A673 (cell line): Measurements from ENCODE around the gene SIK3. TPM values are rescaled to one million over a fixed set of nuclear protein-coding genes. Genes with fewer than 3 reads are reported as not detected.
A peak's percentile ranks its signal among the peaks of the same experiment; 100 is the strongest.

Experiments
- BruUV-seq: library from RNA; stranded (reverse); fragments of 400-500 nt; replicated peaks from 2 replicates; lab custom pipeline; 2021; lab: Mats Ljungman, UMichigan
- CTCF ChIA-PET: fragments of 300-600 bp; sonication (Branson Sonifier 250); formaldehyde crosslinking; loops from one replicate; lab custom pipeline; 2022; ENCODE audit warnings: antibody characterized with exemption; lab: Charles Lee
- POLR2A ChIA-PET: fragments of 300-600 bp; sonication (Branson Sonifier 250); formaldehyde crosslinking; loops from one replicate; lab custom pipeline; 2022; ENCODE audit warnings: antibody characterized with exemption; ENCODE audit not compliant: low non-redundant PET; lab: Charles Lee
- DNase-seq: peaks from one replicate; pipeline ENCODE4 v3.0.0-alpha.2; 2015; ENCODE audit warnings: low spot score
- H3K27ac ChIP-seq: fragments of 200-600 bp; sonication (generic); 2 replicates; pipeline ENCODE4 v1.5.1; 2016; ENCODE audit warnings: mixed run types, low read depth, mild to moderate bottlenecking, mixed read lengths, antibody characterized with exemption, low read length; ENCODE audit not compliant: poor library complexity, severe bottlenecking
- H3K27me3 ChIP-seq: fragments of 200-600 bp; sonication (generic); replicated peaks from 2 replicates; pipeline ENCODE4 v1.6.1; 2017; ENCODE audit warnings: mixed run types, low read depth, mild to moderate bottlenecking, mixed read lengths, antibody characterized with exemption, low read length; ENCODE audit not compliant: insufficient read depth, poor library complexity
- H3K36me3 ChIP-seq: fragments of 200-600 bp; sonication (generic); 2 replicates; pipeline ENCODE4 v1.6.1; 2016; ENCODE audit warnings: mixed run types, mild to moderate bottlenecking, mixed read lengths, antibody characterized with exemption, low read length; ENCODE audit not compliant: insufficient read depth, poor library complexity, severe bottlenecking
- H3K4me1 ChIP-seq: fragments of 200-600 bp; sonication (generic); 2 replicates; pipeline ENCODE4 v1.6.1; 2017; ENCODE audit warnings: mixed run types, mild to moderate bottlenecking, mixed read lengths, antibody characterized with exemption, low read length; ENCODE audit not compliant: insufficient read depth, poor library complexity, severe bottlenecking
- H3K4me3 ChIP-seq: fragments of 200-600 bp; sonication (generic); 2 replicates; pipeline ENCODE4 v1.5.1; 2016; ENCODE audit warnings: low read depth, mixed run types, mild to moderate bottlenecking, mixed read lengths, low read length; ENCODE audit not compliant: poor library complexity, severe bottlenecking
- H3K9me3 ChIP-seq: fragments of 200-600 bp; sonication (generic); 2 replicates; pipeline ENCODE4 v1.6.1; 2016; ENCODE audit warnings: mixed run types, low read depth, mild to moderate bottlenecking, mixed read lengths, antibody characterized with exemption, low read length; ENCODE audit not compliant: poor library complexity, severe bottlenecking
- CTCF ChIP-seq: fragments of 300-800, 200-600 bp; sonication (generic); conservative IDR thresholded peaks from 2 replicates; pipeline ENCODE4 v1.5.1; 2017; ENCODE audit warnings: low read depth, mild to moderate bottlenecking, antibody characterized with exemption, low read length, moderate library complexity, mixed read lengths
- EZH2 ChIP-seq: fragments of 200-600 bp; sonication (generic); IDR thresholded peaks from 2 replicates; pipeline ENCODE4 v1.6.1; 2017; ENCODE audit warnings: borderline replicate concordance, low read depth, mild to moderate bottlenecking, mixed read lengths, antibody characterized with exemption, low read length; ENCODE audit not compliant: poor library complexity, severe bottlenecking
- intact Hi-C: fragments of 100-400 bp; cut with micrococcal nuclease; formaldehyde crosslinking; loops from one replicate; pipeline ENCODE4 v1.10.0; 2022; ENCODE audit not compliant: unreplicated experiment
- total RNA-seq: library from RNA; stranded (reverse); gene quantifications from 2 replicates; pipeline ENCODE4 v1.2.3, GENCODE V29; 2021

Gene SIK3
- total RNA-seq, 1 experiment from 2014 or later, result 81.7 TPM

- ChIA-PET CTCF (no interaction called here), POLR2A (no interaction called here)
- no peak overlapping the region for H3K27ac ChIP-seq
- H3K9me3 ChIP-seq, result no peaks in the 10 kb centered on the region
- H3K4me3 ChIP-seq, result no peak overlapping the region
- no TSS peak for BruUV-seq
- H3K36me3 ChIP-seq, result peaks cover 76% of the 10 kb centered on the region
- peak; percentile 27 for DNase-seq
- no peak for TF ChIP-seq CTCF
- no peak for TF ChIP-seq EZH2
- intact Hi-C loops, result no loop called here
- H3K4me1 ChIP-seq, result peaks cover 7% of the 10 kb centered on the region
- H3K27me3 ChIP-seq, result no peaks in the 10 kb centered on the region
These were observed 236.7 kb downstream of the SIK3 start for GRCh38 chr11:116861539-116861938.

DNA sequence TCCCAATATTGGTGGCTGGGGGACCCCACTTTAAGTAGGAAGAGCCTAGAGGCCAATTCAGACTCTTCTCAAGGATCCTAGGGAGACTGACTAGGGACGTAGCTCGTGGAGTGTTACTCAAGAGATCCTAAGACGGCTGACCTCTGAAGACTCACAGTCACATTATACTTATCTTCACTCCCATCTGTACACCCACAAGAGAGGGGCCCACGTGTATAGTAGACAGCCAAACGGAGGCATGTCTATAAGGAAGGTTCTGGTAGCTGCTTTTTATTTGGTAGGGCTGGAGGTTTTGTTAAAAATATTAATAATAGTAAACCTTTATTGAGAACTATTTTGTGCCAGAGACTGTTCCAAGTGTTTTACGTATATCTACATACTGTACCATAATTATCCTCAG, 237.9 kb downstream of the SIK3 start:
- intact Hi-C loops, result no loop called here
- TF ChIP-seq CTCF (no peak), EZH2 (no peak)
- ChIA-PET POLR2A (no interaction called here), CTCF (no interaction called here)
- Histone ChIP-seq H3K27me3 (no peaks in the 10 kb centered on the region), H3K36me3 (peaks cover 77% of the 10 kb centered on the region), H3K9me3 (no peaks in the 10 kb centered on the region), H3K27ac (no peak overlapping the region), H3K4me1 (no peaks in the 10 kb centered on the region), H3K4me3 (no peak overlapping the region)
- no peak for DNase-seq
- BruUV-seq, result no TSS peak

DNA sequence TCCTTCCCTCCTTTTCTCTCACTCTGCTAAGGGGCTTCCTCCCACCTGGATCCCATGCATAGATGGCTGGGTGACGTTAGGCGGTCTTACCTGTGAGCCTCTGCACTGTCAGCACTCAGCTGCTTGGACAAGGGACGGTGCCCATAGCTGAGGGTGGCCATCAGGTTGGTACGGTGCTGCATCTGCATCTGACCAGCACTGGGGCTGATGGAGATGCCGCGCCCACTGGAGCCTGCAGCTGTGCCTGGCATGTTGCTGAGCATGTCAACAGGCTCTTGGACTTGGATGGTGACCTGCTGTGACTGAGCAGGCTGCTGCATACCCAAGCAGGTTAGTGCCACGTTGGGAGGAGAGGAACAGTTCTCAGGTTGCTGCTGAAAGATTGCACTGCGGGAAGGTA, 239.1 kb downstream of the SIK3 start:
- no peaks in the 10 kb centered on the region for H3K9me3 ChIP-seq
- peaks cover 76% of the 10 kb centered on the region for H3K36me3 ChIP-seq
- POLR2A ChIA-PET, result no interaction called here
- H3K4me3 ChIP-seq, result no peak overlapping the region
- H3K27ac ChIP-seq, result no peak overlapping the region
- TF ChIP-seq EZH2, result no peak
- no peak for TF ChIP-seq CTCF
- CTCF ChIA-PET, result no interaction called here
- intact Hi-C loops, result no loop called here
- no peaks in the 10 kb centered on the region for H3K27me3 ChIP-seq
- no peak for DNase-seq
- H3K4me1 ChIP-seq, result peaks cover under 1% of the 10 kb centered on the region
- BruUV-seq, result no TSS peak
